Fibroblast of lung (primary cell): Measurements from ENCODE around the gene SPATC1L.

Experiments used
- CTCF ChIP-seq, 2 donors: IDR thresholded peaks in 1 of 2; conservative IDR thresholded peaks in 1 of 2; 1 replicate in 1 of 2; 2 replicates in 1 of 2; pipeline ENCODE4 v1.5.1; 2011 to 2012; ENCODE audit warnings: low read length in 2 of 2, control low read depth in 1 of 2, inconsistent platforms in 1 of 2, low read depth in 1 of 2, mild to moderate bottlenecking in 1 of 2
- EZH2 ChIP-seq: IDR thresholded peaks from 2 replicates; pipeline ENCODE4 v1.5.1; 2012; ENCODE audit warnings: low read length, control low read depth, mild to moderate bottlenecking; ENCODE audit errors: missing control alignments

- TF ChIP-seq CTCF (conservative IDR thresholded peaks at IDR 0.05 in 1 of 2, IDR thresholded peaks at IDR 0.05 in 1 of 2; ENCODE audit: low read depth in 1 of 2, low read length in 2 of 2): no peak
- TF ChIP-seq EZH2: no peak
Measured at GRCh38 chr21:46141767-46142581, 42.3 kb downstream of the SPATC1L start.
